ENCODE results near the gene TMPRSS4. TPM values are rescaled to one million over a fixed set of nuclear protein-coding genes. Genes with fewer than 3 reads are reported as not detected.

TMPRSS4 gene
- total and polyA plus RNA-seq, 9 of the 15 experiments (the other 6 are each of a cell fraction or from before 2014, with no cell fraction given), result 4.0 to 10.0 (median 5.6) TPM

GRCh38 chr11:118114266-118114665 is 37.4 kb downstream of the TMPRSS4 start:
- Histone ChIP-seq H3K9me3 (replicated peaks; ENCODE audit: control insufficient read depth, insufficient read depth, low read depth, low read length) (no peaks in the 10 kb centered on the region), H2AFZ (ENCODE audit: low read depth, low read length) (no peak overlapping the region), H3K4me2 (ENCODE audit: insufficient read depth, low read length) (no peak overlapping the region), H3K9me1 (ENCODE audit: control insufficient read depth, insufficient read depth, low read length) (no peaks in the 10 kb centered on the region), H3K27me3 (ENCODE audit: control insufficient read depth in 2 of 2, insufficient read depth in 2 of 2, low read length in 2 of 2) (no peaks in the 10 kb centered on the region), H3K79me2 (ENCODE audit: control insufficient read depth, insufficient read depth, low read length) (no peaks in the 10 kb centered on the region), H3K9ac (ENCODE audit: insufficient read depth in 1 of 2, low read depth in 2 of 2, low read length in 2 of 2) (no peak overlapping the region), H3K4me3 (no peak overlapping the region), H3K27ac (ENCODE audit: extremely low read depth, low read depth, low read length) (no peak overlapping the region), H3K36me3 (ENCODE audit: control insufficient read depth, insufficient read depth, low read length) (no peaks in the 10 kb centered on the region), H3K4me1 (replicated peaks in 1 of 2; ENCODE audit: control insufficient read depth in 2 of 2, insufficient read depth in 2 of 2, low read length in 2 of 2) (peaks cover 3 to 9% of the 10 kb centered on the region in 2 experiments; a peak in 3 of 5 replicates), H4K20me1 (replicated peaks; ENCODE audit: control insufficient read depth, insufficient read depth, low read length) (no peaks in the 10 kb centered on the region; the same call in 1 of the 2 replicates)
- TF ChIP-seq ZBTB1 (CRISPR knock-in tag; IDR thresholded peaks at IDR 0.05; ENCODE audit: borderline replicate concordance, low read depth) (no peak), MEIS2 (IDR thresholded peaks at IDR 0.05; ENCODE audit: partially characterized antibody) (peak; percentile 15), ZNF561 (CRISPR knock-in tag; conservative IDR thresholded peaks at IDR 0.05) (no peak), PBX2 (CRISPR knock-in tag; IDR thresholded peaks at IDR 0.05; ENCODE audit: low read depth) (no peak), PBX2 (tag; conservative IDR thresholded peaks at IDR 0.05; ENCODE audit: low read depth) (0 out of 2 replicates have a peak, but pooled peaks have one; percentile 23), ZNF347 (CRISPR knock-in tag; IDR thresholded peaks at IDR 0.05; ENCODE audit: low read depth) (no peak), ZNF76 (CRISPR knock-in tag; IDR thresholded peaks at IDR 0.05; ENCODE audit: borderline replicate concordance) (no peak), WHSC1 (IDR thresholded peaks at IDR 0.05; ENCODE audit: low read length) (no peak), PKNOX1 (IDR thresholded peaks at IDR 0.05) (0 out of 2 replicates have a peak, but pooled peaks have one; percentile 13)
- TF ChIP-seq, protein P1, sequence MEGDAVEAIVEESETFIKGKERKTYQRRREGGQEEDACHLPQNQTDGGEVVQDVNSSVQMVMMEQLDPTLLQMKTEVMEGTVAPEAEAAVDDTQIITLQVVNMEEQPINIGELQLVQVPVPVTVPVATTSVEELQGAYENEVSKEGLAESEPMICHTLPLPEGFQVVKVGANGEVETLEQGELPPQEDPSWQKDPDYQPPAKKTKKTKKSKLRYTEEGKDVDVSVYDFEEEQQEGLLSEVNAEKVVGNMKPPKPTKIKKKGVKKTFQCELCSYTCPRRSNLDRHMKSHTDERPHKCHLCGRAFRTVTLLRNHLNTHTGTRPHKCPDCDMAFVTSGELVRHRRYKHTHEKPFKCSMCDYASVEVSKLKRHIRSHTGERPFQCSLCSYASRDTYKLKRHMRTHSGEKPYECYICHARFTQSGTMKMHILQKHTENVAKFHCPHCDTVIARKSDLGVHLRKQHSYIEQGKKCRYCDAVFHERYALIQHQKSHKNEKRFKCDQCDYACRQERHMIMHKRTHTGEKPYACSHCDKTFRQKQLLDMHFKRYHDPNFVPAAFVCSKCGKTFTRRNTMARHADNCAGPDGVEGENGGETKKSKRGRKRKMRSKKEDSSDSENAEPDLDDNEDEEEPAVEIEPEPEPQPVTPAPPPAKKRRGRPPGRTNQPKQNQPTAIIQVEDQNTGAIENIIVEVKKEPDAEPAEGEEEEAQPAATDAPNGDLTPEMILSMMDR (IDR thresholded peaks at IDR 0.05 in 2 of 3, conservative IDR thresholded peaks at IDR 0.05 in 1 of 3; ENCODE audit: insufficient read depth in 2 of 3, low read depth in 1 of 3, low read length in 3 of 3), result peak in 1 of 3 experiments; percentile 15; a peak in 1 of 6 replicates
- ChIA-PET CTCF (ENCODE audit: low intra/inter-chr PET ratio) (no interaction called here), POLR2A (interaction anchor here (0.7 to 2.0 kb wide), 5 partner anchors 10 to 22 kb away, joined by 3 to 9 read pairs (median 5); no protein-coding TSS in a partner anchor)
- in situ Hi-C loops (cut with MboI) (no loop called here), intact Hi-C loops (cut with micrococcal nuclease) (no loop called here)
- FAIRE-seq, result no peak
- 8% methylated on average over 1 of the region's 1 CpG for WGBS (ENCODE audit: insufficient coverage, low coverage, missing lambda C conversion rate)
- ATAC-seq, result no peak; the same call in 2 of the 3 replicates
- DNase-seq (ENCODE audit: extremely low read depth in 1 of 4, low spot score in 3 of 4), result no peak
- no TSS peak for BruUV-seq (replicated peaks)
